Ectodermal cell (in vitro differentiated cells): ENCODE measurements around the gene TRIM44.
"Not testable (repeated sequence)": the region's sequence is repeated elsewhere in the genome, so short reads cannot be mapped to it uniquely, and the experiment has no call there.

Experiments used
- H3K27ac ChIP-seq: 2 replicates; pipeline ENCODE4 v1.7.0; 2013; ENCODE audit warnings: mild to moderate bottlenecking, low read depth, low read length; ENCODE audit not compliant: insufficient read depth, poor library complexity, severe bottlenecking
- H3K27me3 ChIP-seq: 2 replicates; pipeline ENCODE4 v1.7.0; 2013; ENCODE audit warnings: mild to moderate bottlenecking, low read length; ENCODE audit not compliant: insufficient read depth, control insufficient read depth, poor library complexity, severe bottlenecking
- H3K36me3 ChIP-seq: one replicate; pipeline ENCODE4 v1.7.0; 2013; ENCODE audit warnings: low read length; ENCODE audit not compliant: control insufficient read depth, insufficient read depth
- H3K4me1 ChIP-seq: one replicate; pipeline ENCODE4 v1.7.0; 2013; ENCODE audit warnings: low read length; ENCODE audit not compliant: control insufficient read depth, insufficient read depth
- H3K4me3 ChIP-seq: 2 replicates; pipeline ENCODE4 v1.7.0; 2013; ENCODE audit warnings: low read depth, low read length, control low read depth; ENCODE audit not compliant: insufficient read depth
- H3K9me3 ChIP-seq: 2 replicates; pipeline ENCODE4 v1.7.0; 2013; ENCODE audit warnings: mild to moderate bottlenecking, low read length, moderate library complexity; ENCODE audit not compliant: control insufficient read depth
- WGBS, 2 experiments: methylation state at CpG; one replicate each; pipeline ENCODE4 v1.1.7; 2013; ENCODE audit warnings: missing lambda C conversion rate in 2 of 2; 5-methylcytosine and 5-hydroxymethylcytosine counted together

TRIM44 gene

GRCh38 chr11:35714882-35715627, 52.5 kb downstream of the TRIM44 start:
- no peak overlapping the region for H3K4me3 ChIP-seq
- H3K9me3 ChIP-seq: no peaks in the 10 kb centered on the region
- H3K27me3 ChIP-seq: no peaks in the 10 kb centered on the region
- H3K27ac ChIP-seq: no peak overlapping the region
- no peaks in the 10 kb centered on the region for H3K4me1 ChIP-seq
- H3K36me3 ChIP-seq: no peaks in the 10 kb centered on the region
- 94 to 96% methylated on average over 3 of the region's 3 CpGs for WGBS, 2 experiments

GRCh38 chr11:35715677-35716076, 53.1 kb downstream of the TRIM44 start:
- WGBS, 2 experiments: 89 to 93% methylated on average over 2 of the region's 2 CpGs
- not testable (repeated sequence) for H3K9me3 ChIP-seq, H3K4me1 ChIP-seq, H3K27me3 ChIP-seq, H3K36me3 ChIP-seq, H3K4me3 ChIP-seq, H3K27ac ChIP-seq

GRCh38 chr11:35717043-35717442, 54.5 kb downstream of the TRIM44 start:
- no peak overlapping the region for H3K4me3 ChIP-seq

DNA sequence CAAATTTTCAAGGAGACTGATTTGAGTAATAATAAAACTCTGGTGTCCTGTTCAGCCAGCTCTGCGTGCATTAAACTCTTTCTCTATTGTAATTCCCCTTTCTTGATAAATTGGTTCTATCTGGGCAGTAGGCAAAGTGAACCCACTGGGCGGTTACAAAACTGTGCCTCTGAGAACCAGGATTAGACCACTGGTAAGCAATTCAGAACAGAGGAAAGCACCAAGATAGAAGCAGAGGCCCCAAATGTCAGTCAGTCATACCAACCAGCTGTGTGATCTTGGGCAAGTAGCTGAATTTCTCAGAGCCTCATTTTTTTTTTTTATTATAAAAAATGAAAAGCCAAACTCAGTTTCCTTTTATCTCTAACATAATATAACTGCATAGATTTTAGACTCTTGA, 54.9 kb downstream of the TRIM44 start:
- Histone ChIP-seq H3K36me3 (no peaks in the 10 kb centered on the region), H3K27ac (no peak overlapping the region), H3K4me1 (no peaks in the 10 kb centered on the region), H3K9me3 (no peaks in the 10 kb centered on the region), H3K27me3 (no peaks in the 10 kb centered on the region), H3K4me3 (no peak overlapping the region)
- WGBS, 2 experiments: 87% methylated on average over 2 of the region's 2 CpGs

More at GRCh38 chr11:35717043-35717442, 54.5 kb downstream of the TRIM44 start:
- Histone ChIP-seq H3K27ac (no peak overlapping the region), H3K36me3 (no peaks in the 10 kb centered on the region), H3K9me3 (no peaks in the 10 kb centered on the region), H3K4me1 (no peaks in the 10 kb centered on the region), H3K27me3 (no peaks in the 10 kb centered on the region)
- WGBS, 2 experiments: 79 to 85% methylated on average over 2 of the region's 2 CpGs

- no peak overlapping the region for H3K27ac ChIP-seq
- H3K36me3 ChIP-seq: peaks cover 9% of the 10 kb centered on the region
- no peaks in the 10 kb centered on the region for H3K9me3 ChIP-seq
- no peak overlapping the region for H3K4me3 ChIP-seq
- no peaks in the 10 kb centered on the region for H3K27me3 ChIP-seq
- WGBS, 2 experiments: 80 to 93% methylated on average over 2 of the region's 2 CpGs
- H3K4me1 ChIP-seq: no peaks in the 10 kb centered on the region
Measured at GRCh38 chr11:35721651-35722282, 59.2 kb downstream of the TRIM44 start.

DNA sequence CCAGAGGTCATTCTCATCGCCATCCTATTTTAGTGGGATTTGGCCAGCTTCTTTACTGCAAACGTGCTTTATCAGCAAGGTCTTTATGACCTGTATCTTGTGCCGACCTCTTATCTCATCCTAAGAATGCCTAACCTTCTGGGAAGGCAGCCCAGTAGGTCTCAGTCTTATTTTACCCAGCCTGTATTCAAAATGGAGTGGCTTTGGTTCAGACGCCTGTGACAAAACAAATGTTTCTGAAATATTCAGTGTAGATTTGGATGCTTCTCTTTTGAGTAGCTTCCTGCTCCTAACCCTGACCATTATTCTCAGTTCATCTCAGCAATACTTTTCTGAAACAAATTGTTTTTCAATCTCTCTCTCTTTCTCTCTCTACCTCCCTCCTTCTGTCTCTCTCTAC, 60.1 kb downstream of the TRIM44 start:
- H3K27ac ChIP-seq: no peak overlapping the region
- H3K4me3 ChIP-seq: no peak overlapping the region
- H3K36me3 ChIP-seq: peaks cover 9% of the 10 kb centered on the region
- no peaks in the 10 kb centered on the region for H3K9me3 ChIP-seq
- H3K27me3 ChIP-seq: no peaks in the 10 kb centered on the region
- WGBS, 2 experiments: 92 to 97% methylated on average over 4 of the region's 4 CpGs
- H3K4me1 ChIP-seq: no peaks in the 10 kb centered on the region

DNA sequence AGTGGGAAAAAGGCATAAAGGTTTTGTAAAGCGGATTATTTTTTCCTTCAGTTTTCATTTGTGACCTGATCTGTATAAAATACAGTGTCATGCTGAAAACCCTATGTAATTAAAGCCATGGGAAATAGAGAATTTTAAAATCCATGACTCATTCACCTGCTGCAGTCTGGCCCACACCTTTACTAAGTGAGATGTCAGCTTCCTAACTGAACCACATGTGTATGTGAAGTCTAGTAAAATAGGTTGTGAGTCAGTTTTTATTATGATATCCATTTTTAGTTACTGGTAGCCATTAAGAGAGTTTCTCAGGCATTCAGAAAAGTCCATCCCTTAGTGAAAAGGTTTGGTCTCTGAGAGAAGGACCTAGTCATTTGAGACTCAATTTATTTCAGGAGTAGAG, 60.9 kb downstream of the TRIM44 start:
- WGBS, 2 experiments: 95 to 100% methylated on average over 1 of the region's 1 CpG
- Histone ChIP-seq H3K4me1 (no peaks in the 10 kb centered on the region), H3K36me3 (peaks cover 9% of the 10 kb centered on the region), H3K27ac (no peak overlapping the region), H3K9me3 (no peaks in the 10 kb centered on the region), H3K4me3 (no peak overlapping the region), H3K27me3 (no peaks in the 10 kb centered on the region)

DNA sequence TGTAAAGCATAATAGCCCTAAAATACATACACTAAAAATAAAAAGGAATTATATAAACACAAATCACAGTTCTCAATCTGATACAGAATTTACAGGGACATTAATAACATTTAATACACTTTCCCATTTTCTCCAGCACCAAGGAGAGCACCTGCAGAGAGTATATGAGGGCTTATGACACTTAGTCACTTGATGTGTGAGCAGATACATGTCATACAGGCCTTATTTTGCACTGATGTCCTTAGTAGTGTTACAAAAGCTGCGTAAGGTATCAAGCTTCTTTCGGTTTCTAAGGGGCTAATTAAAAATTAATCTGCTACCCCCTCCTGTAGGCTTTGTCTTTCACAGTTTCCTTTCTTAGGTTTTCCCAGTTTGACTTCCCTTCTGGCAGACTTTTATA, 61.3 kb downstream of the TRIM44 start:
- Histone ChIP-seq H3K4me3 (no peak overlapping the region), H3K27ac (no peak overlapping the region), H3K9me3 (no peaks in the 10 kb centered on the region), H3K4me1 (no peaks in the 10 kb centered on the region), H3K36me3 (peaks cover 10% of the 10 kb centered on the region), H3K27me3 (no peaks in the 10 kb centered on the region)
- 91 to 92% methylated on average over 2 of the region's 2 CpGs for WGBS, 2 experiments

GRCh38 chr11:35725885-35726284, 63.3 kb downstream of the TRIM44 start:
- no peaks in the 10 kb centered on the region for H3K27me3 ChIP-seq
- H3K4me3 ChIP-seq: no peak overlapping the region
- peaks cover 4% of the 10 kb centered on the region for H3K9me3 ChIP-seq
- H3K27ac ChIP-seq: no peak overlapping the region
- peaks cover 22% of the 10 kb centered on the region for H3K36me3 ChIP-seq
- H3K4me1 ChIP-seq: no peaks in the 10 kb centered on the region
- WGBS, 2 experiments: 97 to 100% methylated on average over 2 of the region's 2 CpGs

DNA sequence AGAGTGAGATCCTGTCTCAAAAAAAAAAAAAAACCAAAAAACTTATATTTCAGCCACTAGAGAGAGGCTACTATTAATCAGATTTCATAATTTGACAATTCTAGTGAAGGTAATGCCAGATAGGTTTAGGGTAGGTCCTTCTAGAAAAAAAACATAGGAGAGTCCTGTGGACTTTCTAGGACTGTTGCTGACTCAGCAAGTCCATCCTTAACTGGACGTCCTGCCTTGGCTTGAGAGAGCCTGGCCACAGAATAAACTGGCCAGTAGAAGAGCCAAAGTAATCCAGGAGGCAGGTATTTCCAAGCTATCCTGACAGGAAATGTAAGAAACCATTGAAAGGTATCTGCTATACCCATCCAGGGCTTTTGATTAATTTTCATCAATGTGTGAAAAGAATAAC, 64.6 kb downstream of the TRIM44 start:
- 86 to 95% methylated on average over 1 of the region's 1 CpG for WGBS, 2 experiments
- Histone ChIP-seq H3K36me3 (peaks cover 22% of the 10 kb centered on the region), H3K4me3 (no peak overlapping the region), H3K27me3 (no peaks in the 10 kb centered on the region), H3K27ac (no peak overlapping the region), H3K9me3 (peaks cover 4% of the 10 kb centered on the region), H3K4me1 (no peaks in the 10 kb centered on the region)
